ENCODE data around the gene SH2D3A.

Gene SH2D3A

GRCh38 chr19:6716610-6716970, 50.6 kb downstream of the SH2D3A start:
- TF ChIP-seq CTCF (IDR thresholded peaks at IDR 0.05; ENCODE audit: borderline replicate concordance, control extremely low read depth, extremely low read depth, insufficient read depth, missing control alignments) = no peak
- in situ Hi-C loops (cut with MboI; ENCODE audit: low sequenced_read_pairs, unreplicated experiment) = no loop called here
- DNase-seq (ENCODE audit: low spot score) = no peak

- in situ Hi-C loops (cut with MboI; ENCODE audit: low sequenced_read_pairs, unreplicated experiment) = no loop called here
- no peak for DNase-seq (ENCODE audit: low spot score)
- TF ChIP-seq CTCF (IDR thresholded peaks at IDR 0.05; ENCODE audit: borderline replicate concordance, control extremely low read depth, extremely low read depth, insufficient read depth, missing control alignments) = no peak
Observed at GRCh38 chr19:6714749-6715555, 52.3 kb downstream of the SH2D3A start.

GRCh38 chr19:6713773-6714692, 53.2 kb downstream of the SH2D3A start:
- TF ChIP-seq CTCF (IDR thresholded peaks at IDR 0.05; ENCODE audit: borderline replicate concordance, control extremely low read depth, extremely low read depth, insufficient read depth, missing control alignments) = no peak
- in situ Hi-C loops (cut with MboI; ENCODE audit: low sequenced_read_pairs, unreplicated experiment) = no loop called here
- DNase-seq (ENCODE audit: low spot score) = no peak

- peak; percentile 29 for DNase-seq (ENCODE audit: low spot score)
- TF ChIP-seq CTCF (IDR thresholded peaks at IDR 0.05; ENCODE audit: borderline replicate concordance, control extremely low read depth, extremely low read depth, insufficient read depth, missing control alignments) = no peak
- in situ Hi-C loops (cut with MboI; ENCODE audit: low sequenced_read_pairs, unreplicated experiment) = no loop called here
Observed at GRCh38 chr19:6712692-6713670, 54.3 kb downstream of the SH2D3A start.

- TF ChIP-seq CTCF (IDR thresholded peaks at IDR 0.05; ENCODE audit: borderline replicate concordance, control extremely low read depth, extremely low read depth, insufficient read depth, missing control alignments) = no peak
- peak; percentile 30 for DNase-seq (ENCODE audit: low spot score)
- in situ Hi-C loops (cut with MboI; ENCODE audit: low sequenced_read_pairs, unreplicated experiment) = no loop called here
Observed at GRCh38 chr19:6712231-6712630, 55.0 kb downstream of the SH2D3A start.

GRCh38 chr19:6711605-6712004, 55.6 kb downstream of the SH2D3A start:
- DNase-seq (ENCODE audit: low spot score) = no peak
- in situ Hi-C loops (cut with MboI; ENCODE audit: low sequenced_read_pairs, unreplicated experiment) = no loop called here
- no peak for TF ChIP-seq CTCF (IDR thresholded peaks at IDR 0.05; ENCODE audit: borderline replicate concordance, control extremely low read depth, extremely low read depth, insufficient read depth, missing control alignments)
